Ureter (tissue), 1 donor: Measurements from ENCODE around the gene ROR2. TPM values are rescaled to one million over a fixed set of nuclear protein-coding genes. Genes with fewer than 3 reads are reported as not detected.

Source experiments
- DNase-seq: peaks from one replicate; pipeline ENCODE4 v3.0.0-alpha.2; 2020; ENCODE audit warnings: low spot score
- total RNA-seq: library from RNA; stranded (reverse); gene quantifications from one replicate; pipeline ENCODE4 v1.2.4, GENCODE V29; 2023
- donor health status: DM: yes; HTN: yes; CAD: no.

The ROR2 gene
- total RNA-seq, 1 donor from 2014 or later = 16.7 TPM

- DNase-seq = no peak
These were observed 229.0 kb downstream of the ROR2 start for GRCh38 chr9:91720751-91721705.

GRCh38 chr9:91720313-91720712 lies 229.7 kb downstream of the ROR2 start:
- no peak for DNase-seq

GRCh38 chr9:91718071-91718470 lies 232.0 kb downstream of the ROR2 start:
- no peak for DNase-seq

GRCh38 chr9:91716815-91717214 lies 233.2 kb downstream of the ROR2 start:
- DNase-seq = no peak

GRCh38 chr9:91716239-91716638 lies 233.8 kb downstream of the ROR2 start:
- DNase-seq = no peak

- no peak for DNase-seq
These were observed 235.0 kb downstream of the ROR2 start for GRCh38 chr9:91714874-91715615.

- peak; percentile 85 for DNase-seq
These were observed 235.8 kb downstream of the ROR2 start for GRCh38 chr9:91714020-91714806.

- DNase-seq = no peak
These were observed 237.2 kb downstream of the ROR2 start for GRCh38 chr9:91712811-91713210.

- peak; percentile 75 for DNase-seq
These were observed 238.1 kb downstream of the ROR2 start for GRCh38 chr9:91711755-91712601.

- no peak for DNase-seq
These were observed 239.9 kb downstream of the ROR2 start for GRCh38 chr9:91710158-91710557.

- DNase-seq = no peak
These were observed 244.6 kb downstream of the ROR2 start for GRCh38 chr9:91705386-91705785.

GRCh38 chr9:91700475-91700874 lies 249.6 kb downstream of the ROR2 start:
- DNase-seq = no peak

- DNase-seq = no peak
These were observed 251.8 kb downstream of the ROR2 start for GRCh38 chr9:91698266-91698665.

- no peak for DNase-seq
These were observed 252.8 kb downstream of the ROR2 start for GRCh38 chr9:91697201-91697600.

GRCh38 chr9:91694081-91694870 lies 255.8 kb downstream of the ROR2 start:
- DNase-seq = no peak

GRCh38 chr9:91693226-91693625 lies 256.8 kb downstream of the ROR2 start:
- DNase-seq = no peak

GRCh38 chr9:91690540-91691249 lies 259.3 kb downstream of the ROR2 start:
- no peak for DNase-seq

- no peak for DNase-seq
These were observed 261.0 kb downstream of the ROR2 start for GRCh38 chr9:91689006-91689405.

GRCh38 chr9:91683269-91683668 lies 266.8 kb downstream of the ROR2 start:
- no peak for DNase-seq

- DNase-seq = no peak
These were observed 267.2 kb downstream of the ROR2 start for GRCh38 chr9:91682806-91683205.
